GM12891 (cell line): Measurements from ENCODE around the gene C1GALT1C1L.
"Not testable (repeated sequence)": the region's sequence is repeated elsewhere in the genome, so short reads cannot be mapped to it uniquely, and the experiment has no call there.

Source experiments
- DNase-seq: peaks from one replicate; pipeline ENCODE4 v3.0.0; 2011; ENCODE audit warnings: low spot score; ENCODE audit not compliant: insufficient read length
- FAIRE-seq: peaks from 2 replicates; lab custom pipeline; 2011; peaks lifted over from hg19 to GRCh38; lab: Jason Lieb, UNC
- PAX5 ChIP-seq: IDR thresholded peaks from 2 replicates; pipeline ENCODE4 v1.6.1; 2011; ENCODE audit warnings: low read length, moderate library complexity, mild to moderate bottlenecking; ENCODE audit not compliant: insufficient read depth, severe bottlenecking
- POLR2A ChIP-seq: IDR thresholded peaks from 2 replicates; pipeline ENCODE4 v1.6.1; 2011; ENCODE audit warnings: low read depth, low read length, control low read depth
- POLR2AphosphoS5 ChIP-seq: IDR thresholded peaks from 2 replicates; pipeline ENCODE4 v1.6.1; 2011; ENCODE audit warnings: low read depth, low read length, control low read depth
- POU2F2 ChIP-seq: IDR thresholded peaks from 2 replicates; pipeline ENCODE4 v1.6.1; 2011; ENCODE audit warnings: low read depth, mild to moderate bottlenecking, control low read depth, low read length, moderate library complexity
- SPI1 ChIP-seq: IDR thresholded peaks from 2 replicates; pipeline ENCODE4 v1.6.1; 2011; ENCODE audit warnings: low read depth, low read length, control low read depth
- TAF1 ChIP-seq: IDR thresholded peaks from 2 replicates; pipeline ENCODE4 v1.6.1; 2011; ENCODE audit warnings: low read depth, low read length, control low read depth

Gene C1GALT1C1L

DNA sequence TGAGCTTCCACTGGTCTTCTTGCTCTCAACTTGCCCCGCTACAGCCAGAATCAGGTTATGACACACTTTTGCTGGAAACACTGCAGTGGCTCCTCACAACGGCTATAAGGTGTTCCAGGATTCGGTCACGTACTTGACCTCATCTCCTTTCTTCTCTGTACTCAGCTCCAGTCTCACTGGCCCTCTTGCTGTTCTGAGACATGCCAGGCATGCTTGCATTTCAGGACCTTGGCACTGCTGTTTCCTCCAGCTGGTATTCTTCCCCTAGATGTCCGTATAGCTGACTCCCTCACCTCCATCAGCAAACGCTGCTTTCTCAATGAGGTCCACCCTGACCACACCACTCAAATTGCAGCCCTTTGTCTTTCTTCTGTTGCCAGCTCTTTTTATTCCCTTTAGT, 31.9 kb upstream of the C1GALT1C1L start:
- FAIRE-seq, result no peak
- TF ChIP-seq SPI1 (no peak), POLR2A (no peak), POLR2AphosphoS5 (no peak), POU2F2 (no peak), PAX5 (no peak), TAF1 (no peak)
- DNase-seq, result no peak

GRCh38 chr2:43707255-43708015, 31.2 kb upstream of the C1GALT1C1L start:
- DNase-seq (no peak), FAIRE-seq (no peak)
- TF ChIP-seq TAF1 (no peak), POLR2A (no peak), POU2F2 (no peak), PAX5 (no peak), POLR2AphosphoS5 (no peak), SPI1 (no peak)

DNA sequence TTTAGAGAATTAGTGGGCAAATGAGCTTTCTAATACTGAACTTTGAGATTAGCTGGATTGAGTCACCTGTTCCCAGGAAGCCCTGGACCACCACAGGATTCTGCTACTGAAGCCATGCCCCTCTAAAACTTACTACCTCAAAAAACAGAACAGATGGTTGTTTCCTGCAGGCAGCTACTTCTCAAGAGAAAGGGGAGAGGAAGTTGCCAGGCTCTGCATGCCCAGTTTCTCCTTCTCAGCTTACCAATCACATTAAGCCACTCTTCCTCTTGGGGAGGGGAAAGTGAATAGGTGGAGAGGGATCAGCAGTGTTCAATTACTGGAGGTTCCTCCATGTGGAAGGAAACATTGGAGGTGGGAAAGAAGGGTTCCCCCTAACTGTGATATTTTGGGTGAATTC, 24.9 kb upstream of the C1GALT1C1L start:
- DNase-seq (no peak), FAIRE-seq (no peak)
- TF ChIP-seq SPI1, result no peak

- FAIRE-seq, result no peak
- DNase-seq, result no peak
- no peak for TF ChIP-seq POLR2A
- no peak for TF ChIP-seq SPI1
- no peak for TF ChIP-seq PAX5
- no peak for TF ChIP-seq POLR2AphosphoS5
- TF ChIP-seq POU2F2, result no peak
- no peak for TF ChIP-seq TAF1
Observed at GRCh38 chr2:43699761-43700160, 23.5 kb upstream of the C1GALT1C1L start.

DNA sequence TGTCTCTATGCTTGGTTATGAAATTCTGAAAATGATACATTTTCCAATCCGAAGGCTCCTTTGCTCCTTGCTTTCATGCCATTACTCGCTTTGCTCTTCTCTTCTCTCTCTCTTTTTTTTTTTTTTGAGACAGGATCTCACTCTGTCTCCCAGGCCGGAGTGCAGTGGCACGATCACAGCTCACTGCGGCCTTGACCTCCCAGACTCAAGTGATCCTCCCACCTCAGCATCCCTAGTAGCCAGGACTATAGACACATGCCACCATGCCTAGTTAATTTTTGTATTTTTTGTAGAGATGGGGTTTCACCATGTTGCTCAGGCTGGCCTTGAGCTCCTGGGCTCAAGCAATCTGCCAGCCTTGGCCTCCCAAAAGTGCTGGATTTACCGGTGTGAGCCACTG, 21.9 kb upstream of the C1GALT1C1L start:
- FAIRE-seq, DNase-seq: not testable (repeated sequence)

DNA sequence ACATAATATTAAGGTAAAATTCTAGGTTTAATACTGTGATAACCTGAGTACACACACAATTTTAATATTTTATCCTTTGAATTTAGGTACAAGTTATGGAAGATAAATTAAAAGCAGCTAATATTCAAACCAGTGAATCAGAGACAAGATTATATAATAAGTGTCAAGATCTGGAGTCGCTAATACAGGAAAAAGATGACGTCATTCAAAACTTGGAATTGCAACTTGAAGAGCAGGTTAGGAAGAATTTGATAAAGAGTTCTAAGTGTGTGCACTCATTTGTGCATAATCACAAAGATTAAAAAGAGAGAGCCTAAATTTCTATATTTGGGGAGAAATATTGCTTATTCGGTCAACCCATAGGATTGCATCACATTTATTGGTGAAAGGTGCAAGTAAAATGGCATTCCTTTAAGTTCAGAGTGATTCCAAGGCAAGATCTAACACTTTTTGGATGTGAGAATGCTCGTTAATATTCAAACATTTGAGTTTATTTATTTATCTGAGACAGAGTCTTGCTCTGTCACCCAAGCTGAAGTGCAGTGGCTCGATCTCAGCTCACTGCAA, 16.3 kb upstream of the C1GALT1C1L start:
- no peak for TF ChIP-seq TAF1
- TF ChIP-seq POLR2A, result no peak
- no peak for TF ChIP-seq POLR2AphosphoS5
- DNase-seq (no peak), FAIRE-seq (no peak)

- FAIRE-seq (no peak), DNase-seq (no peak)
- TF ChIP-seq SPI1 (no peak), POLR2A (no peak), TAF1 (no peak), PAX5 (no peak), POLR2AphosphoS5 (no peak), POU2F2 (no peak)
Observed at GRCh38 chr2:43689999-43690398, 13.8 kb upstream of the C1GALT1C1L start.

DNA sequence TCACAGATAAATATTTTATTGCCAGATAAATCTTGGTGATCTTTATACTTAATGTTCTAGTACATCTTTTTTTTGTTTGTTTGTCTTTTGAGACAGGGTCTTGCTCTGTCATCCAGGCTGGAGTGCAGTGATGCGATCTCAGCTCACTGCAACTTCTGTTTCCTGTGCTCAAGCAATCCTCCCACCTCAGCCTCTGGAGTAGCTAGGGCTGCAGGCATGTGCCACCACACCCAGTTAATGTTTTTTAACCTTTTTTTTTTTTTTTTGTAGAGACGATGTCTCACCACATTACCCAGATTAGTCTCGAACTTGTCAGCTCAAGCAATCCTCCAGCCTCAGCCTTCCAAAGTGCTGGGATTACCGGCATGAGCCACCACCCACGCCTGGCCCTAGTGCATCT, 9.1 kb upstream of the C1GALT1C1L start:
- DNase-seq, result no peak
- FAIRE-seq, result no peak
- TF ChIP-seq POLR2A, result no peak
- TF ChIP-seq SPI1, result no peak

- not testable (repeated sequence) for FAIRE-seq, DNase-seq
Observed at GRCh38 chr2:43677783-43678182, 1.6 kb upstream of the C1GALT1C1L start.

DNA sequence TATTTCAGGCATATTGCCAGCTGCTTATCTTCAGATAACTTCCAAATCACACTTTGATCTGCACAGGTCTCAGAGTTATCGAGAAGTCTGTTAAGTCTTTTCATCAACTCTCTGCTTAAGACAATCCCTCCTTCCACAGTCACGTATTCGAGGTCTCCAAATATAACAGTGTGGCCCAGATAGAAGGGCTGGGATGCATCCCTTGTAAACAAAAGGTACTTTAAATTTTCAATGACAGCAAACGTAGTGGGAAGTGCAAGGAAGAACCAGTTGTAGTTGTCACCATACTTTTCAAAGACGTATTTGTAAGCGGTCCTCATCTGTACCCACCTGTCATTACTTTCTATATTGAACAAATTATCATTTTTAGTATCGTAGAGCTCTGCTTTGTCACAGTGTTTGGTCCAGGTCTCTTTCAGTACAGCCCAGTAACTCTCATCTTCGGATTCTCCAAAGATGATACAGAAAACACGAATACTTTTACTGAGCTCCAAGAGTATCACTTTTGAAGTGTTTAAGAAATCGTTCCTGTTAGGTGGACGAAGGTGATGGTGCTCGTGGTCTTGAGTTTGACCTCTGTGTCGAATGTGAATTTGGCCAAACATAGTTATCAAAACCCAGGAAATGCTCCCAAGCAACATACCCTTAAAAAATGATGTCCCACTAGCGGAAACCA, 445 bp downstream of the C1GALT1C1L start:
- TF ChIP-seq SPI1 (no peak), POLR2AphosphoS5 (no peak), POU2F2 (no peak), PAX5 (no peak), TAF1 (no peak), POLR2A (no peak)

More for the DNA sequence above, 445 bp downstream of the C1GALT1C1L start:
- FAIRE-seq (no peak), DNase-seq (no peak)
